Measurements from ENCODE around the gene LGMN.

- TF ChIP-seq, protein P1, sequence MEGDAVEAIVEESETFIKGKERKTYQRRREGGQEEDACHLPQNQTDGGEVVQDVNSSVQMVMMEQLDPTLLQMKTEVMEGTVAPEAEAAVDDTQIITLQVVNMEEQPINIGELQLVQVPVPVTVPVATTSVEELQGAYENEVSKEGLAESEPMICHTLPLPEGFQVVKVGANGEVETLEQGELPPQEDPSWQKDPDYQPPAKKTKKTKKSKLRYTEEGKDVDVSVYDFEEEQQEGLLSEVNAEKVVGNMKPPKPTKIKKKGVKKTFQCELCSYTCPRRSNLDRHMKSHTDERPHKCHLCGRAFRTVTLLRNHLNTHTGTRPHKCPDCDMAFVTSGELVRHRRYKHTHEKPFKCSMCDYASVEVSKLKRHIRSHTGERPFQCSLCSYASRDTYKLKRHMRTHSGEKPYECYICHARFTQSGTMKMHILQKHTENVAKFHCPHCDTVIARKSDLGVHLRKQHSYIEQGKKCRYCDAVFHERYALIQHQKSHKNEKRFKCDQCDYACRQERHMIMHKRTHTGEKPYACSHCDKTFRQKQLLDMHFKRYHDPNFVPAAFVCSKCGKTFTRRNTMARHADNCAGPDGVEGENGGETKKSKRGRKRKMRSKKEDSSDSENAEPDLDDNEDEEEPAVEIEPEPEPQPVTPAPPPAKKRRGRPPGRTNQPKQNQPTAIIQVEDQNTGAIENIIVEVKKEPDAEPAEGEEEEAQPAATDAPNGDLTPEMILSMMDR (IDR thresholded peaks at IDR 0.05) = no peak
- no peak for TF ChIP-seq RCOR1 (IDR thresholded peaks at IDR 0.05; ENCODE audit: low read length)
- no peak for TF ChIP-seq MAX (IDR thresholded peaks at IDR 0.05; ENCODE audit: low read depth)
- TF ChIP-seq, protein P2, sequence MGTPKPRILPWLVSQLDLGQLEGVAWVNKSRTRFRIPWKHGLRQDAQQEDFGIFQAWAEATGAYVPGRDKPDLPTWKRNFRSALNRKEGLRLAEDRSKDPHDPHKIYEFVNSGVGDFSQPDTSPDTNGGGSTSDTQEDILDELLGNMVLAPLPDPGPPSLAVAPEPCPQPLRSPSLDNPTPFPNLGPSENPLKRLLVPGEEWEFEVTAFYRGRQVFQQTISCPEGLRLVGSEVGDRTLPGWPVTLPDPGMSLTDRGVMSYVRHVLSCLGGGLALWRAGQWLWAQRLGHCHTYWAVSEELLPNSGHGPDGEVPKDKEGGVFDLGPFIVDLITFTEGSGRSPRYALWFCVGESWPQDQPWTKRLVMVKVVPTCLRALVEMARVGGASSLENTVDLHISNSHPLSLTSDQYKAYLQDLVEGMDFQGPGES (IDR thresholded peaks at IDR 0.05; ENCODE audit: low read depth, low read length) = no peak
- no peak for TF ChIP-seq GABPA (IDR thresholded peaks at IDR 0.05; ENCODE audit: low read depth)
- TF ChIP-seq GATA2 (CRISPR knock-in tag; IDR thresholded peaks at IDR 0.05) = no peak
Observed at GRCh38 chr14:92754966-92755365, 6.5 kb upstream of the LGMN start.
